HG03159 (cell line): ENCODE measurements around the gene CLCN5.
"Not testable (repeated sequence)": the region's sequence is repeated elsewhere in the genome, so short reads cannot be mapped to it uniquely, and the experiment has no call there.

ENCODE experiments used
- ATAC-seq: cut with Tn5 transposase; IDR thresholded peaks from one replicate; pipeline ENCODE4 v1.9.1; 2021; ENCODE audit warnings: mild to moderate bottlenecking, moderate library complexity; ENCODE audit not compliant: unreplicated experiment

CLCN5 gene

DNA sequence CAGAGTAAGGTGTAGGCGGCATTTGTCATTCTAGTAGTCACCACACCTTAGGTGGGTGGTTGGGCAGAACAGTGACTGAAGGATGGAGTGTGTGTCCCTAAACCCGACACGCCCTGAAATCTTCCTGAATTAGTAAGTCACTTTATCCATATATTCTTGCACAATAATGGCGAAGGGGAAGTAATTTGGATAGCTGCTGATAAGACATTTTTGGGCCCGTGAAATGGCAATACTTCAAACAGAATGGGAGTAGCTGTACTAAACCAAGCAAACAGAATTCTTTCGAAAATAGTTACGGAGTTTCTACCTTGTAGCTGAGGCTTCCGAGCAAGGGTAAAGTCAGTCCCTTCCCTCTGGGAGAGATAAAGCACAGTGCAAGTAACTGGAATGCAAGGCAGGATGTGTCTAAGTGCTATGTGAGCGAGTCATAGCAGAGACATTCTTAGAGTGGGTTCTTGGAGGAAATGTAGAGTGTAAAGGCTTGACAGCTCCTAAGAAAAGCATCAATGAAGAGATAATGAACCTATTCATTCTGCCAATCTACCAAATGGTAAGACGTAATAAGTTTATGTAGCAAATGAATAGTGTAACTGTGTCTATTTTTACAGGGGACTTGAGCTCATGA is 72.8 kb downstream of the CLCN5 start:
- ATAC-seq, result no peak

DNA sequence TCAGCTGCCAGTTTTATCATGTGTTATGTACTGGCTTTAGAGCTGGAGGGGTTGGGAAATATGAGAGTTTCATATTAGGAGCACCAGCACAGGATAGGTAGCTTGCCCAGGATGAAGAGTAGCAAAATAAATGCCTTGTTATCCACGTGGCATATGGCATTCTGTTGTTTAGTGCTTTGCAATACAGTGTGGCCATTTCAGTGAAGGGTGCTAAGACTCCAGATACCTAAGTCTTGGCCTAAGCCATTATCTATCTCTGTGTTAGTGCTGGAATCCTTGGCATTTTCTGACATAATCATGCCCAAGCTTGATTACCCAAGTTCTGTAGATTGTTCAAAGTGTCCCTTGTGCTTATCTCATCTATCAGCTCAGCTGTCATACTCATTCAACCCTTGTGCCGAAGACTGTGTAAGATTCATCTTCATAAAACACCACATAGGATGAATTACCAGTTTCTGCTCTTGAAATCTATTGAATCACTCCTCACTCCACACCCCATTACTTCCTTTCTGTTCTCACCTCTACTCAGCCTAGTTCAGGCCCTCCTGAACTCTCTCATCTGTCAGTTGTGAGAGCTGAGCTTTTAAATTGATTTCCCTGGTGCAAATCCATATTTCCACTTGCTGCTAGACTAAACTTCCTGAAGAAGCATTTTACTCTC is 73.5 kb downstream of the CLCN5 start:
- ATAC-seq, result no peak

DNA sequence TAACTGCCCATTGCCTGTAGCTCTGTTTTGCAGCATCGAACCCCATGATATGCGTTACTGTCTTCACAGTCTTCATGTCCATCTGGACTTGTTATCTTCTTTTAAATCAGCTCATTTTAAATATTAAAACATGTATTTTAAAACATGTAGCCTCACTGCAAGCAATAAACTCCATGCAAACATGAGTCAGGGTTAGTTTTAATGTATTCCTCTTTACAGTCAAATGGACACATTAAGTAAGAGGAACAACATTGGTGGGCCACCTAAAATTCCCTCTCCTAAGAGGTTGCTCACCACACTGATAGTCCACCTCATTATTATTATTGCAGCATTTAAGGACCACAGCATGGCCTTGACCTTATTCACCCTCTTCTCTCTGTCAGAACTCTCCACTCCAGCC is 74.1 kb downstream of the CLCN5 start:
- ATAC-seq, result no peak

DNA sequence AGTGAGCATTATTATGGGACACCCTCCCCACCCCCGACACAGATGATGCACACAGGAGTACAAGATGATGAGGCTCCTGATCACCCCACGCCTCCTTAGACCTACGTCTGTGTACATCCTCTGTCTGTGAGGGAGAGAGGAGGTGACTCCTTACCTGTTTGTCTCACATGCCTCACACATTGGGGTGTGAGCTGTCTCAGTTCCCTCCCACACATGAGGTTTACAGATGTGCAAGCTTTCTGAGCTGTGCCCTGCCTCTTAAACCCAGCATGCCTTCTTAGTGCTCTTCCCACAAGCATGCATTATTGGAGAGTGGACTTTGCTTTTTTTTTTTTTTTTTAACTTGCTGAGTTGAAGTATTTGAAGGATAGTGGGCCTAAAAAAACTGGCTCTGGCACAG is 76.7 kb downstream of the CLCN5 start:
- ATAC-seq, result no peak

DNA sequence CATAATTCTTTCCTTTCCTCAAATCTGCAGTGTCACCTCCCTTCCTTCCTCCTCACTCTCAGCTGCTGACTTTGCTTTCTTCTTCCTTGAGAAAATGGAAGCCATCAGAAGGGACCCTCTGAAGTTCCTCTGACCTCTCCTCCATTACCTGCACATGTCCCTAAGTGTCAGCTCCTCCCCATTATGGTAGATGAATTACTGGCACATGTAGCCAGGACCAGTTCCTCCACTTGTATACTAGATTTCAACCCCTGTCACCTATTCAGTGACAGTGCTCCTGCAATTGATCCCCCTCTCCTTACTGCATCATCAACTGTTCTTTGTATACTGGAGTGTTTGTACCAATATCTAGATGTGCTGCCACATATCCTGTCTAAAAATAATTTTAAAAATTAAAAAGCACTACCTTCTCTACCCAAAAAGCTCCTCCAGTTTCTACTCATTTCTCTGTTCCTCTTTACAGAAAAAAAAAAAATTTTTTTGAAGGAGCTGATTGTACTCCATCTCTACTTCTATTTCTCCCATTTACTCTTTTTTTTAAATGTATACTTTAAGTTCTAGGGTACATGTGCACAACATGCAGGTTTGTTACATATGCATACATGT is 78.6 kb downstream of the CLCN5 start:
- ATAC-seq, result peak; percentile 61

DNA sequence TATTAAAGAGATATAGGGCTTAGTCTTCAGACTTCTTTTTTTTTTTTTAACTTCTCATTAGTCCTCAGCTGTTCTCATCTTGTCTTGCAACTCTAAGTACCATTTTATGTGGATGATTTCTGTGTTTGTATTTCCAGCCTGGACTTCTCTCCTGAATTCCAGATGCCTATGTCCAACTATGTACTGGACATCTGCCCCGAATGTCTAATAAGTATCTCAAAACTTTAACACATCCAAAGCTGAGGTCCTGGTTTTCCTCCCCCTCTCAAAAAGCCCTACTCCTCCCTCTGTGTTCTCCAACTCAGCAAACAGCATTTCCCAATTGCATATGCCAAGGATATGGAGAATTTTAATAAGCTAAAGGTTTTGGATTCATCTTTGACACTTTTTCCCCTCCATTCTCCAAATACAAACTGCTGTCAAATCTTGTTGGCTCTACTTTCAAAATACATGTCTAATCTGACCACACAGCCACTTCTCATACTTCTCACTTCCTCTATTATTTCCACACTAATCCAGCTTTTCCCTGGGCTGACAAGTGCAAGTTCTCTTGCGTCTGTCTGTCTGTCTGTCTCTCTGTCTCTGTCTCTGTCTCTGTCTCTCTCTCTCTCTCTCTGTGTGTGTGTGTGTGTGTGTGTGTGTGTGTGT is 79.8 kb downstream of the CLCN5 start:
- ATAC-seq, result peak; percentile 62

DNA sequence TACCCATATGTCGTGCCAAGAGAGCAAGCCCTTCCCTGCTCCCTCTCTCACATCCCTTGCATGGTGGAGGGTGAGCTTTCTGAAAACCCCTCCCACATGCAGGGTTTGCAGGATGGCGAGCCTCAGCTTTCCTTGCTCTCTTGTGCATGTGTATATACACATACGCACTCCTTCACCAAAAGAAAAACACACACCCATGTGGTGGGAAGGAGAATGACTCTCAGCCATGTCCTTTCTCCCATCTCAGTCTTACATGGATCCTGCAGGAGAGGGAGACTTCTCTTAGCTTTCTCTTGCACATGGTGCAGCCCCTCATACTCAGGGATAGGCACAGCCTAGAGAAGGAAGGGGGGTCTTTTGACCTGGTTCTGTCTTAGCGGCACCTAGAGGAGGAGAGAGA is 81.1 kb downstream of the CLCN5 start:
- ATAC-seq, result no peak

DNA sequence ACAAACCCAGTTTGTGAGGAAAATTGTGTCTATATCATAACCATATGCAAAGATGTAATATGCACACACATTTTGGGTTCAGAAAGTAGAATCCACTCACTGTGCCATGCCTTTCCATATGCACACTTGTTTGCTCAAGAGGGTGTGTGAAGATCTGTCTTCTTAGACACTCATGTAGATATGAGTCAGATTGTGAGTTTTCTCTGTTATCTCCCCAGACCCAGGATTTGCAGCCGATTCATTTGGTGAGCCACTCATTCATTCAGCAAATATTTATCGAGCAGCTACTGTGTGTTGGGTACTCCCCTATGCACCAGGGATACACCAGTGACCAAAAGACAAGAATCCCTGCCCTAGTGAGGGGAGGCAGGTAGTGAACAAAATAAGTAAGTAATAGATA is 81.5 kb downstream of the CLCN5 start:
- no peak for ATAC-seq

DNA sequence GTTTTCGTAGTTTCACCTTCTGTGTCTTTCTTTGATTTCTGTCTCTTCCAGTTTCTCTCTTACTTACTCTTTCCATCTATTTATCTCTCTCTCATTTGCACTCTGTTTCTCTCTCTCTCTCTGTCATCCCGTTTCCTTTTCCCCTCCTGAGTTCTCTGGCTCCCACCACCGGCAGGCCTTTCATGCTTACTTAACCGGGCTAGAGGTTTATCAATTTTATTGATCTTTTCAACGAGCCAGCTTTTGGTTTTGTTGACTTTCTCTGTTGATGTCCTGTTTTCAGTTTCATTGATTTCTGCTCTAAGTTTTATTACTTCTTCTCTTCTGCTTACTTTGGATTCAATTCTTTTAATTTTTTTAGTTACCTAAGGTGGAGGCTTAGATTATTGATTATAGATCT is 103.2 kb downstream of the CLCN5 start:
- ATAC-seq, result not testable (repeated sequence)

DNA sequence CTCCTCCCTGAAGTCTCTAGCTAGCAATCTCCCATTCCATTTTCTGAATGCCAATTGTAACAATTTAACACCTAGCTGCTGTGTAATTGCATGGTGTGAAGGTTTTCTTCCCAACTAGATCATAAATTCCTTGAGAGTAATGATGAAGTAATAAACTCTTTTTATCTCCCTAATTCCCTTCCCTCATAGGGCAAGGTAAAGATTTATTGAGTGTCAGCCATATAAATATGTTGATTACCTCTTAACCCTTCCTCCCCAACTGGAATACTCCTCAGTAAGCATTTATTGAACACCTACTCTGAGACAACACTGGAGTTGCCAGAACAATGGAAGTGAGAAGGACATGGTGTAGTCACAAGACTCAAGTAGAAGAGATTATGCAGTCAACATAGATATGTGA is 112.7 kb downstream of the CLCN5 start:
- ATAC-seq, result no peak

DNA sequence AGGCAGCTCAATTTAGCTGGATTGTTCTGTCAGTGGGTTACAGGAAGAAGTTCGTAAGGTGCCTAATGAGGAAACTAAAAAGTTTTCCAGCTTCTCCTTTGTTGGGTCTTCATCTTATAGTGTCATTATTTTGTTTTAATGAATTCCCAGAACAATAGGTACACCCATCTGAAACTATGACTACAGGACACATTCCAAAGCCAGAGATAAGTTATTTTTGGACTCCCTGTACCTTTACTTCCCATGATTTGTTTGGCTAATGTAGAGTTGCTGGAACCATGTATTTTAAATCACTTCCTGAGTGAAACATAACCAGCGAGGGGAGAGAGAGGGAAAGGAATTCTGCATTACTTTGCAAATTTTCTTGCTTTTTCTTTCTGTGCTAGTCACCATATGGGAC is 114.0 kb downstream of the CLCN5 start:
- no peak for ATAC-seq

DNA sequence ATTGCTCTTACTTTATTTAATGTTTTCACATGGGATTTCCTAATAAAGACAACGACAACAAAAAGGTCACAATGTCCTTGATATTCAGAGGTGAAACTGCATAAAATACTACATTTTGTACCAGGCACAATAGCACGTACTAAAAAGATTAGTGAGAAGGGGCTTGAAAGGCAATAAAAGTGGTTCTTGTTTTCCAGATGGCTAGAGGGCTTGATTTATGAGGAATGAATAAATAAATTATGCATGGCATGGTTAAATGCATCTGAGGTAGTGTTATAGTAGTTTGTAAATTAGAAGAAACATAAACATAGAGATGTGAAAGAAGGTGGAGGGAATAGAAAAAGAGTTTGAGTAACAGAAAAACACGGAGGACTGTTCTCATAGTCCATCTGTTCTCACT is 123.4 kb downstream of the CLCN5 start:
- ATAC-seq, result no peak

DNA sequence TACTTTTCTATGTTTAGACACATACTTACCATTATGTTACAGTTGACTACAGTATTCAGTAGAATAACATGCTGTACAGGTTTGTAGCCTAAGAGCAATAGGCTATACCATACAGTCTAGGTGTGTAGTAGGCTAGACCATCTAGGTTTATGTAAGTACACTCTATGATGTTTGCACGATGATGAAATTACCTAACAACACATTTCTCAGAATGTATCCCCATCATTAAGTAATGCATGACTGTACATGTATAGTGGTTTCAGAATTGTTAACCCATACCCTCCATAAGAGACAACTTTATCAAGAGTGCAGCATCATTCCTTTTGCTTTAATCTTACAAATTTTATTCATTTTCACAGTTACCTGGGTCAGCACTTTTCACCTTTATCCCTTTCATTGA is 126.8 kb downstream of the CLCN5 start:
- ATAC-seq, result no peak

DNA sequence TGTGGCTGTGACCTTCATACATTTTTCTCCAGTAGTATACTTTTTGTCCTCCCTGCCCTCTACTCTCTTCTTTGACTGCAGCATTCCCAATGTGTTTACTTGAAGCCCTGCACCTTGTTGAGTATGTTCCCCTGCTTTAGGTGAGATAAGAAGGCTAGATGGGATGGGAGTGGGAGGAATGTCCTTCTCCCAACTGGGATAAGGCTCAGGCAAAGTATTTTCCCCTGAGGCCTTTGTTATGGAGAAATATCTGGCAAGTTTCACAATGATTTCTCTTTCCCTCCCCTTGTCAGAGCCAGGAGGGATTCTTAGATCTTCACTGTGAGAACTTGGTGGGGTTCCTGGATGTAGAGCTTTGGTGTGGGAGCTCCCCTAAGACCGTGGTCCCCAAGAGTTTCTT is 131.8 kb downstream of the CLCN5 start:
- no peak for ATAC-seq

DNA sequence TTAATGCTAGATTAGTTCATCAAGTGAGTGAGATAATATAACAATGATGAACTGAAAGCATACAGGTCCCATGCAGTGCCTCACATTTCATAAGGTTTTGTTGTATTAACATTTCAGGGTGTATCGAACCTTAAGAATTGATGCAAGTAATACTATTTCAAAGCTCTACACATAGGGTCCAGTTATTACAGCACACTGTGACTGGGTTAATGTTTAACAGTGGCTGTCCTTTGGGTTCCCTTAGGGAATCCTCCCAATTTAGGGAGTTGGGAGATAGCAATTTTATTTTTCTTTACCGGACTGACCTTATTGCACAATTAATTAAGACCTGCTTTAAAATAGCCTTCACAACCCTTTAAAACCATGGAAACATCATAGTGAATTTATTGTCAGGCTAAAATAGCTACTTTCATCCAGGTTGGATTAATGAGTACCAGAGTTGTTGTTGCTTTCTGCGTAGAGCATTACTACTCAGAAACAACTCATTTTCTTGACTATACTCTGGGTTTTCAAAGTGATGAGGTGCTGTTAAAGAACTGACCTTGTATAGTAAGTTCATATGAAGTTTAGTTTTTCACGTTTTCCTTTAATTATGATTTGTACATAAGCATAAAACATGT is 144.0 kb downstream of the CLCN5 start:
- ATAC-seq, result no peak

DNA sequence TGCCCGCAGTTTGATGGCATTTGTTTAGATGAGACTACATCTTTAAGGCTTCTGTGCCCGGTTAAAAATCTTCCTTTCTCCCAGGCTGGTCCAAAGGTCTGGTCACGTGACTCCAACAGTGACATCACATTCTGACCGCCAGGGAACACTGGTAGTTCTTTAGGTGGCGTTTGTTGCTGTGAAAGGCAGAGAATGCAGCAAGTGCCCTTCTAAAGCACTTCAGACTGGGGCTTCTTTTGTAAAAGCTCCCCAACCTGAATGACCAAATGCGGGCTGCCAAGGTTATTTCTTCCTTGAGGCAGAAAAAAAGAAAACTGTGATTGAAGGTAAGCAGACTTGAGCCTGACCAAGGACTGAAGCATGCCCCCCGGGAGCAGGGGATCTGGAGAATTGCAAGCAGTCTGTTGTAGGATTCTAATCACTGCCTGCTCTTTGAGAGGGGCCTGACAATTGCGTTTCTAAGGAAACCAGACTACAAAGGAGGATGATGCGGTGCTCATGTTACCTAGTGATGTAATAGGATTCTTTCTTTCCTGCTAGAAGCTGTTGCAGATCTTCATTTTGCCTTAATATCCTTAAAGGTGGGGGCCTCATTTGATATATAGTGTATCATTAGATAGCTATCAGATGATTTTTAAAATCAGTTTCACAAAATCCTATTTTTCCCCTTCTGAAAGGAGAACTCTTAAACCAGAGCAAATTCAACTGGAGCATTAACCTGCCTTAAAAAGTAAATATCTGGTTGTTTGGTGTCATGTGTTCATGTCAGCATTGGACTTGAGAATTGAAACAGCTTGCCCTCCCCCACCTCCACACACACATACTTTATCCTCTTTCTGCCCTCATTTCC is 145.3 kb downstream of the CLCN5 start:
- ATAC-seq, result no peak

DNA sequence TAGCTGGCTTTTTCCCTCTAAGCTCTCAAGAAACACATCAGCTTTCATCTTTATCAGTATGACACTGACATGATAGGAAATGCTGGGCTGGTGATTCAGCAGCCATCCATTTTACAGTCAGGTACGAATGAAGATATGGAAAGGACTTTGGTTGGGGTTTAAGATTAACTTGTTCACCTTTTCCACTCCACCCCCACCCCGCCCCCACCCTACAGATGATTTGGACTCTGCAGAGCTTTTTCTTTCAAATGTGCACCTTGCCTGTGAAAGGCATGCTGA is 145.8 kb downstream of the CLCN5 start:
- ATAC-seq, result no peak

DNA sequence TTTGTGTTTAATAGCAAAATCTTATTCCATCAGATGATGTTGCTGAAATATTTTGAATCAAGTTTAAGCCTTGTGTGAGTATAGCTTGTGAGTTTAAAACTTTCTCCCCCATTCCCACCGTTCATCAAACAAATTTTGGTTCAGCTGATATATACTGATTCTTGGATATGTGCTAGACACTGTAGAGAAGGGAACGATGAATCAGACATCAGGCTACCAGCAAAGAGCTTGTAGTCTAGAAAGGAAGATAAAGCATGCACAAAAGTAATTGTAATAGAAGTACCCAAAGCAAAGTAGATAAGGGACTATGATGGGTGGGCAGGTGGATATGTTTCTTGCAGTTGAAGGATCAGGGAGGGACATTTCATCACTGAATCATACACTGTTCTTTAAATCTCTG is 146.5 kb downstream of the CLCN5 start:
- ATAC-seq, result no peak

DNA sequence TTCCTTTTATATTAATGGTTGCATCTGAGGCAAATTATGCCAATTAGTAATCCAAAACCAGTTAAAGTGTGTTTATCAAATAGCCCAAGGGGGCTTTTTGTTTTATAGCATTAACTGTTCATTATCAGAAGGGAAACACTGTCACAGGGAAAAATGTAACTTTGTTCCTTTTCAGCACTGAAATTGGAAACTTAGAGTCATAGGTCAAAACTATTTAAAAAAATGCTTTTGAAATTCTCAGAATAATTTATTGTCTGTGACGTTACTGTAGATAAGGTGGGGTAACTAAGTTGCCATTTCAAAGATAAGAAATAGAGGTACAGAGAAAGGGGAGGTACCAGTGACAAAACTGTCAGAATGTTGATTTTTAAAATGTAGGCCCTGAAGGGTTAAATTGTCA is 149.1 kb downstream of the CLCN5 start:
- no peak for ATAC-seq

DNA sequence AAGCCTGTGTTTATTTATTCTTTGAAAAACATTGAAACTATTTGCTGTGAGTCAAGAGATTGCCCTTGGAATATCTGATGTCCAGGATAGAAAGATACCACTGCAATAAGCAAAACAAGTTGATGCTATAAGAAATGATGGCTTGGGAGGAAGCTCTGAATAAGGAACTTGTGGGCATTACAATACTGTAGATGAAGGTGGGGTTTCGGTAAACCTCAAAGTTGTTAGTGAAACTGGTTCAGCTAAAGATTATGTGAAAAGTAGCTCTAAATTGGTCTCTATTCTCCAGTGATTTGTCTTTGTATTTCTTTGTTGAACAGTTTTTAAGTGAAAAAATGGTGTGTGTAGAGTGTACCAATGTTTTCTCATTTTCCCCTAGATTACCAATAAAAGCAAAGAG is 149.7 kb downstream of the CLCN5 start:
- ATAC-seq, result no peak

DNA sequence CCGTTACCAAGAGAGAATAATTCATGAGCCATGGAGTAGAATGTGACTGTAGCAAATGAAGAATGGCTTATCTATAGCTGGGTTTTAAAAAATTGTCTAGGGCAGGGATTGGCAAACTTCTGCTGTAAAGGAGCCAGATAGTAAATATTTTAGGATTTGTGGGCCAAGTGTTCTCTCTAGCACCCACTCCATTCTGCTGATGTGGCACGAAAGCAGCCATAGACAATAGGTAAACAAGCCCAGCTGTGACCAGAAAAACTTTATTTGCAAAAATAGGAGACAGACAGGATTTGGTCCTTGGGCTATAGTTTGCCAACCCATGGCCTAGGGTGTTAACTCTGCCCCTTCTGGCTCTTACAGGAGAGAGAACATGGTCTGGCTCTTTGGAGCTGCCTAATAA is 151.2 kb downstream of the CLCN5 start:
- no peak for ATAC-seq
